Upper lobe of left lung (tissue), 6 donors: ENCODE data around the gene ZBTB12. TPM values are rescaled to one million over a fixed set of nuclear protein-coding genes. Genes with fewer than 3 reads are reported as not detected.

Experiments
- ATAC-seq, 2 donors: fragments of 200-7000 bp; cut with Tn5 transposase; one replicate each; pipeline ENCODE4 v1.9.1; 2022; ENCODE audit warnings: mild to moderate bottlenecking in 2 of 2, moderate library complexity in 2 of 2; ENCODE audit not compliant: low FRiP score in 2 of 2
- DNase-seq, 2 donors: peaks; one replicate each; pipeline ENCODE4 v3.0.0-alpha.2; 2019 to 2020
- H3K27ac ChIP-seq, 4 donors: fragments of 200-600 bp; sonication (generic); one replicate each; pipeline ENCODE4 v1.5.1; 2016 to 2019
- H3K27me3 ChIP-seq, 4 donors: fragments of 200-600 bp; sonication (generic); one replicate each; pipeline ENCODE4 v1.5.1; 2017 to 2019
- H3K36me3 ChIP-seq, 4 donors: fragments of 200-600 bp; sonication (generic); one replicate each; pipeline ENCODE4 v1.5.1; 2016 to 2019
- H3K4me1 ChIP-seq, 4 donors: fragments of 200-600 bp; sonication (generic); one replicate each; pipeline ENCODE4 v1.5.1; 2018 to 2019
- H3K4me3 ChIP-seq, 4 donors: fragments of 200-600 bp; sonication (generic); one replicate each; pipeline ENCODE4 v1.5.1; 2017 to 2019; ENCODE audit warnings: mild to moderate bottlenecking in 2 of 4, moderate library complexity in 1 of 4
- H3K9me3 ChIP-seq, 4 donors: fragments of 200-600 bp; sonication (generic); one replicate each; pipeline ENCODE4 v1.5.1; 2018 to 2019
- CTCF ChIP-seq, 6 experiments: fragments of 450-650 bp in 4 of 6; fragments of 200-600 bp in 2 of 6; sonication (generic) in 2 of 6; IDR thresholded peaks; one replicate each; pipeline ENCODE4 v1.5.1; 2016 to 2019; ENCODE audit warnings: antibody characterized with exemption in 6 of 6
- EP300 ChIP-seq, 4 donors: sonication (generic); formaldehyde crosslinking; IDR thresholded peaks; one replicate each; pipeline ENCODE4 v1.5.1; 2017; ENCODE audit warnings: antibody characterized with exemption in 4 of 4, control low read depth in 2 of 4
- POLR2A ChIP-seq, 4 donors: fragments of 450-650 bp; IDR thresholded peaks; one replicate each; pipeline ENCODE4 v1.5.1; 2016 to 2017; ENCODE audit warnings: antibody characterized with exemption in 4 of 4, mild to moderate bottlenecking in 2 of 4
- POLR2AphosphoS5 ChIP-seq, 2 donors: sonication (generic); formaldehyde crosslinking; IDR thresholded peaks; one replicate each; pipeline ENCODE4 v1.5.1; 2017; ENCODE audit warnings: antibody characterized with exemption in 2 of 2
- WGBS, 2 donors: methylation state at CpG; one replicate each; pipeline ENCODE4 v1.1.5; 2017 to 2018; 5-methylcytosine and 5-hydroxymethylcytosine counted together
- total RNA-seq, 6 donors: library from RNA; depleted of rRNA in 4 of 6; stranded (reverse); fragments of >200 nt in 4 of 6; gene quantifications; one replicate each; pipeline versions ENCODE4 v1.1.0 to v1.2.1, GENCODE V29; 2016 to 2021
- donor health status: DM: no; HTN: no; CAD: no; lungs with moderate emphysema.
- donor health status: DM: no; HTN: yes; CAD: no; lungs with severe emphysema.

ZBTB12 gene
- total RNA-seq, 6 donors from 2014 or later: 1.0 to 7.5 (median 2.2) TPM

- DNase-seq: no peak
Measured at GRCh38 chr6:31947864-31948263, 46.0 kb upstream of the ZBTB12 start.

GRCh38 chr6:31947070-31947675, 45.3 kb upstream of the ZBTB12 start:
- Histone ChIP-seq H3K9me3 (no peaks in the 10 kb centered on the region), H3K36me3 (peaks cover 0 to 42% (median 29%) of the 10 kb centered on the region in 4 donors), H3K4me3 (no peak overlapping the region), H3K4me1 (peaks cover 17 to 28% (median 22%) of the 10 kb centered on the region in 4 donors), H3K27me3 (no peaks in the 10 kb centered on the region), H3K27ac (no peak overlapping the region)
- 85 to 90% methylated on average over 21 of the region's 24 CpGs for WGBS, 2 donors
- DNase-seq (no peak), ATAC-seq (no peak)
- no peak for TF ChIP-seq EP300 (IDR thresholded peaks at IDR 0.05)
- no peak for TF ChIP-seq POLR2A (IDR thresholded peaks at IDR 0.05)
- TF ChIP-seq POLR2AphosphoS5 (IDR thresholded peaks at IDR 0.05): no peak
- no peak for TF ChIP-seq CTCF (IDR thresholded peaks at IDR 0.05)

More at GRCh38 chr6:31947864-31948263, 46.0 kb upstream of the ZBTB12 start:
- peaks cover 17 to 28% (median 23%) of the 10 kb centered on the region in 4 donors for H3K4me1 ChIP-seq
- 92 to 96% methylated on average over 4 of the region's 4 CpGs for WGBS, 2 donors
- no peak for TF ChIP-seq POLR2A (IDR thresholded peaks at IDR 0.05)
- no peak for TF ChIP-seq CTCF (IDR thresholded peaks at IDR 0.05)
- TF ChIP-seq POLR2AphosphoS5 (IDR thresholded peaks at IDR 0.05): no peak
- TF ChIP-seq EP300 (IDR thresholded peaks at IDR 0.05): no peak
- no peak for ATAC-seq
- H3K27ac ChIP-seq: no peak overlapping the region
- H3K27me3 ChIP-seq: no peaks in the 10 kb centered on the region
- peaks cover 0 to 44% (median 33%) of the 10 kb centered on the region in 4 donors for H3K36me3 ChIP-seq
- H3K9me3 ChIP-seq: no peaks in the 10 kb centered on the region
- H3K4me3 ChIP-seq: no peak overlapping the region

- H3K36me3 ChIP-seq: peaks cover 0 to 35% (median 22%) of the 10 kb centered on the region in 4 donors
- WGBS, 2 donors: 81 to 82% methylated on average over 10 to 11 of the region's 11 CpGs
- no peak for DNase-seq
- no peak for TF ChIP-seq POLR2A (IDR thresholded peaks at IDR 0.05)
- no peak for TF ChIP-seq EP300 (IDR thresholded peaks at IDR 0.05)
- no peak for TF ChIP-seq CTCF (IDR thresholded peaks at IDR 0.05)
- TF ChIP-seq POLR2AphosphoS5 (IDR thresholded peaks at IDR 0.05): no peak
- no peaks in the 10 kb centered on the region for H3K9me3 ChIP-seq
- no peaks in the 10 kb centered on the region for H3K27me3 ChIP-seq
- no peak for ATAC-seq
- peak overlapping the region in 3 of 4 donors; percentile 3 to 39 (median 26) for H3K4me3 ChIP-seq
- H3K4me1 ChIP-seq: peaks cover 17 to 28% (median 21%) of the 10 kb centered on the region in 4 donors
- H3K27ac ChIP-seq: peak overlapping the region; percentile 76 to 90 (median 86)
Measured at GRCh38 chr6:31946370-31946885, 44.5 kb upstream of the ZBTB12 start.

GRCh38 chr6:31945507-31946369, 43.9 kb upstream of the ZBTB12 start, which contains the start of gene CFB:
CFB (plus strand) TSS chr6:31946095; CDS start chr6:31946222, 127 bp downstream.
- Histone ChIP-seq H3K27me3 (no peaks in the 10 kb centered on the region), H3K27ac (peak within 1 kb of the TSS; percentile 76 to 90 (median 86)), H3K36me3 (peaks cover 0 to 31% (median 15%) of the 10 kb centered on the region in 4 donors), H3K4me3 (peak within 1 kb of the TSS in 3 of 4 donors; percentile 3 to 39 (median 26)), H3K9me3 (no peaks in the 10 kb centered on the region), H3K4me1 (peaks cover 17 to 28% (median 21%) of the 10 kb centered on the region in 4 donors)
- TF ChIP-seq POLR2A (IDR thresholded peaks at IDR 0.05) (peak in 1 of 4 donors; percentile 46), POLR2AphosphoS5 (IDR thresholded peaks at IDR 0.05) (peak; percentile 46 to 53), CTCF (IDR thresholded peaks at IDR 0.05) (no peak), EP300 (IDR thresholded peaks at IDR 0.05) (peak in 2 of 4 donors; percentile 17 to 69)
- ATAC-seq (peak; percentile 80 to 82), DNase-seq (peak in 1 of 2 donors; percentile 85)
- WGBS, 2 donors: 29 to 40% methylated on average over 9 to 11 of the region's 11 CpGs
